Measurements from ENCODE around the gene LRP1B.

- TF ChIP-seq CTCF (conservative IDR thresholded peaks at IDR 0.05 in 1 of 2, IDR thresholded peaks at IDR 0.05 in 1 of 2; ENCODE audit: extremely low read depth in 1 of 2, insufficient read depth in 1 of 2, low read depth in 1 of 2, low read length in 2 of 2) (no peak), EZH2 (IDR thresholded peaks at IDR 0.05; ENCODE audit: borderline replicate concordance, low read length) (no peak)
These were observed 1333.1 kb downstream of the LRP1B start for GRCh38 chr2:140797718-140798117.
